Measurements from ENCODE around the gene CTNNA3.

The CTNNA3 gene

GRCh38 chr10:65950075-65950474 lies 1745.9 kb downstream of the CTNNA3 start:
- no peak for DNase-seq

GRCh38 chr10:65949526-65949925 lies 1746.5 kb downstream of the CTNNA3 start:
- in situ Hi-C loops (cut with MboI; ENCODE audit: low pct_unique_long_range_greater_than_20kb, low sequenced_read_pairs): no loop called here
- DNase-seq: no peak

More at GRCh38 chr10:65950075-65950474, 1745.9 kb downstream of the CTNNA3 start:
- in situ Hi-C loops (cut with MboI; ENCODE audit: low pct_unique_long_range_greater_than_20kb, low sequenced_read_pairs): no loop called here

GRCh38 chr10:65945061-65945460 lies 1750.9 kb downstream of the CTNNA3 start:
- in situ Hi-C loops (cut with MboI; ENCODE audit: low pct_unique_long_range_greater_than_20kb, low sequenced_read_pairs): no loop called here
- no peak for DNase-seq

GRCh38 chr10:65943451-65943850 lies 1752.5 kb downstream of the CTNNA3 start:
- no peak for DNase-seq
- in situ Hi-C loops (cut with MboI; ENCODE audit: low pct_unique_long_range_greater_than_20kb, low sequenced_read_pairs): no loop called here

- no peak for DNase-seq
- in situ Hi-C loops (cut with MboI; ENCODE audit: low pct_unique_long_range_greater_than_20kb, low sequenced_read_pairs): no loop called here
These were observed 1755.0 kb downstream of the CTNNA3 start for GRCh38 chr10:65940816-65941662.

GRCh38 chr10:65940105-65940504 lies 1755.9 kb downstream of the CTNNA3 start:
- in situ Hi-C loops (cut with MboI; ENCODE audit: low pct_unique_long_range_greater_than_20kb, low sequenced_read_pairs): no loop called here
- DNase-seq: no peak

- in situ Hi-C loops (cut with MboI; ENCODE audit: low pct_unique_long_range_greater_than_20kb, low sequenced_read_pairs): no loop called here
- DNase-seq: no peak
These were observed 1764.5 kb downstream of the CTNNA3 start for GRCh38 chr10:65931291-65932070.

GRCh38 chr10:65911151-65911835 lies 1784.7 kb downstream of the CTNNA3 start:
- in situ Hi-C loops (cut with MboI; ENCODE audit: low pct_unique_long_range_greater_than_20kb, low sequenced_read_pairs): no loop called here
- peak; percentile 36 for DNase-seq

GRCh38 chr10:65910209-65910608 lies 1785.8 kb downstream of the CTNNA3 start:
- DNase-seq: no peak
- in situ Hi-C loops (cut with MboI; ENCODE audit: low pct_unique_long_range_greater_than_20kb, low sequenced_read_pairs): no loop called here

GRCh38 chr10:65907199-65907712 lies 1788.7 kb downstream of the CTNNA3 start:
- DNase-seq: no peak
- in situ Hi-C loops (cut with MboI; ENCODE audit: low pct_unique_long_range_greater_than_20kb, low sequenced_read_pairs): no loop called here

GRCh38 chr10:65903620-65904019 lies 1792.4 kb downstream of the CTNNA3 start:
- no peak for DNase-seq
- in situ Hi-C loops (cut with MboI; ENCODE audit: low pct_unique_long_range_greater_than_20kb, low sequenced_read_pairs): no loop called here

- DNase-seq: no peak
- in situ Hi-C loops (cut with MboI; ENCODE audit: low pct_unique_long_range_greater_than_20kb, low sequenced_read_pairs): no loop called here
These were observed 1795.7 kb downstream of the CTNNA3 start for GRCh38 chr10:65900271-65900670.

- no peak for DNase-seq
These were observed 1797.9 kb downstream of the CTNNA3 start for GRCh38 chr10:65898055-65898454.

GRCh38 chr10:65894961-65895360 lies 1801.0 kb downstream of the CTNNA3 start:
- DNase-seq: no peak
- in situ Hi-C loops (cut with MboI; ENCODE audit: low pct_unique_long_range_greater_than_20kb, low sequenced_read_pairs): no loop called here

More at GRCh38 chr10:65898055-65898454, 1797.9 kb downstream of the CTNNA3 start:
- in situ Hi-C loops (cut with MboI; ENCODE audit: low pct_unique_long_range_greater_than_20kb, low sequenced_read_pairs): no loop called here

- DNase-seq: no peak
- in situ Hi-C loops (cut with MboI; ENCODE audit: low pct_unique_long_range_greater_than_20kb, low sequenced_read_pairs): no loop called here
These were observed 1801.6 kb downstream of the CTNNA3 start for GRCh38 chr10:65894379-65894778.

- in situ Hi-C loops (cut with MboI; ENCODE audit: low pct_unique_long_range_greater_than_20kb, low sequenced_read_pairs): no loop called here
- DNase-seq: no peak
These were observed 1802.3 kb downstream of the CTNNA3 start for GRCh38 chr10:65893676-65894075.

- in situ Hi-C loops (cut with MboI; ENCODE audit: low pct_unique_long_range_greater_than_20kb, low sequenced_read_pairs): no loop called here
- DNase-seq: no peak
These were observed 1803.7 kb downstream of the CTNNA3 start for GRCh38 chr10:65892284-65892683.

- DNase-seq: peak; percentile 3
- in situ Hi-C loops (cut with MboI; ENCODE audit: low pct_unique_long_range_greater_than_20kb, low sequenced_read_pairs): no loop called here
These were observed 1804.7 kb downstream of the CTNNA3 start for GRCh38 chr10:65891073-65891981.

- no peak for DNase-seq
- in situ Hi-C loops (cut with MboI; ENCODE audit: low pct_unique_long_range_greater_than_20kb, low sequenced_read_pairs): no loop called here
These were observed 1831.5 kb downstream of the CTNNA3 start for GRCh38 chr10:65864529-65864928.

All from KBM-7 (cell line).